GM12878 (cell line): Measurements from ENCODE around the gene TBC1D24. TPM values are rescaled to one million over a fixed set of nuclear protein-coding genes. Genes with fewer than 3 reads are reported as not detected.

Experiments used
- CBFB ChIP-seq: IDR thresholded peaks from 2 replicates; pipeline ENCODE4 v1.6.1; 2016; ENCODE audit warnings: antibody characterized with exemption, low read depth
- FOS ChIP-seq: IDR thresholded peaks from 3 replicates; pipeline ENCODE4 v1.6.1; 2011; ENCODE audit warnings: borderline replicate concordance; ENCODE audit not compliant: insufficient read length; ENCODE audit errors: extremely low read depth
- IRF4 ChIP-seq: IDR thresholded peaks from 2 replicates; pipeline ENCODE4 v1.6.1; 2011; ENCODE audit warnings: low read depth, low read length
- MTA2 ChIP-seq: fragments of 450-650 bp; IDR thresholded peaks from 2 replicates; pipeline ENCODE4 v1.6.1; 2016; ENCODE audit warnings: low read depth, mild to moderate bottlenecking, moderate library complexity
- MYB ChIP-seq: fragments of 150-350 bp; IDR thresholded peaks from 2 replicates; pipeline ENCODE4 v1.6.1; 2014; ENCODE audit warnings: mild to moderate bottlenecking, low read depth, low read length, borderline replicate concordance
- NRF1 ChIP-seq: conservative IDR thresholded peaks from 2 replicates; pipeline ENCODE4 v1.6.1; 2011; ENCODE audit warnings: mild to moderate bottlenecking, low read depth, low read length, improper control_type of control experiment
- RELA ChIP-seq: fragments of 450-650 bp; IDR thresholded peaks from 2 replicates; pipeline ENCODE4 v1.8.0; 2014; ENCODE audit warnings: borderline replicate concordance; ENCODE audit not compliant: partially characterized antibody
- REST ChIP-seq: IDR thresholded peaks from 2 replicates; pipeline ENCODE4 v1.6.1; 2012; ENCODE audit warnings: mild to moderate bottlenecking, low read depth, low read length
- RFX5 ChIP-seq: IDR thresholded peaks from 2 replicates; pipeline ENCODE4 v1.6.1; 2011; ENCODE audit warnings: low read depth, low read length, improper control_type of control experiment
- SPI1 ChIP-seq: IDR thresholded peaks from 2 replicates; pipeline ENCODE4 v1.6.1; 2011; ENCODE audit warnings: low read depth, mild to moderate bottlenecking, low read length, moderate library complexity, borderline replicate concordance; ENCODE audit not compliant: insufficient read depth
- TCF3 ChIP-seq: IDR thresholded peaks from 2 replicates; pipeline ENCODE4 v1.6.1; 2012; ENCODE audit warnings: low read depth, mild to moderate bottlenecking, low read length, borderline replicate concordance; ENCODE audit not compliant: insufficient read depth
- polyA plus RNA-seq, 11 experiments: library from polyadenylated mRNA; depleted of rRNA in 4 of 11; unstranded in 6 of 11; stranded (reverse) in 5 of 11; fragments of >200 nt; fragmentation: Nextera tagmentation in 4 of 11; fragmentation: Illumina TruSeq in 1 of 11; extraction: Ambion mirVana in 4 of 11; extraction: Trizol in 1 of 11; gene quantifications; 1 replicate in 1 of 11; 2 replicates in 10 of 11; pipeline versions ENCODE4 v1.2.1 to v1.2.3, GENCODE V29; 2011 to 2016; ENCODE audit warnings: inconsistent platforms in 2 of 11, missing spikeins in 2 of 11, low read depth in 1 of 11
- total RNA-seq, 4 experiments: library from RNA; depleted of rRNA in 3 of 4; stranded (reverse); fragments of >200 nt in 3 of 4; fragmentation: Illumina TruSeq in 1 of 4; extraction: Trizol in 1 of 4; gene quantifications; 2 replicates each; pipeline versions ENCODE4 v1.2.1 to v1.2.3, GENCODE V29; 2013 to 2021
- TF ChIP-seq, protein P1 (sequence below): fragments of 450-650 bp; formaldehyde crosslinking; IDR thresholded peaks from 2 replicates; pipeline ENCODE4 v1.5.0; 2022; ENCODE audit warnings: mild to moderate bottlenecking, missing genetic modification characterization
- TF ChIP-seq, protein P2 (sequence below): IDR thresholded peaks from 2 replicates; pipeline ENCODE4 v1.6.1; 2011; ENCODE audit warnings: low read depth, low read length, improper control_type of control experiment, borderline replicate concordance

The TBC1D24 gene
- total and polyA plus RNA-seq, 10 of the 15 experiments (the other 5 are each of a cell fraction or from before 2014, with no cell fraction given), result 1.1 to 9.6 (median 4.5) TPM

- TF ChIP-seq, protein P1, sequence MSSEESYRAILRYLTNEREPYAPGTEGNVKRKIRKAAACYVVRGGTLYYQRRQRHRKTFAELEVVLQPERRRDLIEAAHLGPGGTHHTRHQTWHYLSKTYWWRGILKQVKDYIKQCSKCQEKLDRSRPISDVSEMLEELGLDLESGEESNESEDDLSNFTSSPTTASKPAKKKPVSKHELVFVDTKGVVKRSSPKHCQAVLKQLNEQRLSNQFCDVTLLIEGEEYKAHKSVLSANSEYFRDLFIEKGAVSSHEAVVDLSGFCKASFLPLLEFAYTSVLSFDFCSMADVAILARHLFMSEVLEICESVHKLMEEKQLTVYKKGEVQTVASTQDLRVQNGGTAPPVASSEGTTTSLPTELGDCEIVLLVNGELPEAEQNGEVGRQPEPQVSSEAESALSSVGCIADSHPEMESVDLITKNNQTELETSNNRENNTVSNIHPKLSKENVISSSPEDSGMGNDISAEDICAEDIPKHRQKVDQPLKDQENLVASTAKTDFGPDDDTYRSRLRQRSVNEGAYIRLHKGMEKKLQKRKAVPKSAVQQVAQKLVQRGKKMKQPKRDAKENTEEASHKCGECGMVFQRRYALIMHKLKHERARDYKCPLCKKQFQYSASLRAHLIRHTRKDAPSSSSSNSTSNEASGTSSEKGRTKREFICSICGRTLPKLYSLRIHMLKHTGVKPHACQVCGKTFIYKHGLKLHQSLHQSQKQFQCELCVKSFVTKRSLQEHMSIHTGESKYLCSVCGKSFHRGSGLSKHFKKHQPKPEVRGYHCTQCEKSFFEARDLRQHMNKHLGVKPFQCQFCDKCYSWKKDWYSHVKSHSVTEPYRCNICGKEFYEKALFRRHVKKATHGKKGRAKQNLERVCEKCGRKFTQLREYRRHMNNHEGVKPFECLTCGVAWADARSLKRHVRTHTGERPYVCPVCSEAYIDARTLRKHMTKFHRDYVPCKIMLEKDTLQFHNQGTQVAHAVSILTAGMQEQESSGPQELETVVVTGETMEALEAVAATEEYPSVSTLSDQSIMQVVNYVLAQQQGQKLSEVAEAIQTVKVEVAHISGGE (CRISPR knock-in tag), result no peak
- TF ChIP-seq NRF1, result no peak
- no peak for TF ChIP-seq TCF3
- no peak for TF ChIP-seq RFX5
- no peak for TF ChIP-seq MTA2
- TF ChIP-seq, protein P2, sequence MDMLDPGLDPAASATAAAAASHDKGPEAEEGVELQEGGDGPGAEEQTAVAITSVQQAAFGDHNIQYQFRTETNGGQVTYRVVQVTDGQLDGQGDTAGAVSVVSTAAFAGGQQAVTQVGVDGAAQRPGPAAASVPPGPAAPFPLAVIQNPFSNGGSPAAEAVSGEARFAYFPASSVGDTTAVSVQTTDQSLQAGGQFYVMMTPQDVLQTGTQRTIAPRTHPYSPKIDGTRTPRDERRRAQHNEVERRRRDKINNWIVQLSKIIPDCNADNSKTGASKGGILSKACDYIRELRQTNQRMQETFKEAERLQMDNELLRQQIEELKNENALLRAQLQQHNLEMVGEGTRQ, result no peak
- TF ChIP-seq REST, result no peak
- TF ChIP-seq FOS, result no peak
- TF ChIP-seq CBFB, result no peak
- no peak for TF ChIP-seq SPI1
- TF ChIP-seq MYB, result no peak
- no peak for TF ChIP-seq RELA
- TF ChIP-seq IRF4, result no peak
Observed at GRCh38 chr16:2493605-2494004, 18.7 kb downstream of the TBC1D24 start (continued).
